Spleen (tissue), 7 donors: Measurements from ENCODE around the gene SIMC1.
"Not testable (repeated sequence)": the region's sequence is repeated elsewhere in the genome, so short reads cannot be mapped to it uniquely, and the experiment has no call there.

Experiments used
- POLR2A ChIP-seq, 3 donors: fragments of 450-650 bp; IDR thresholded peaks; one replicate each; pipeline ENCODE4 v1.5.1; 2017; ENCODE audit warnings: antibody characterized with exemption in 3 of 3, mild to moderate bottlenecking in 1 of 3
- POLR2AphosphoS5 ChIP-seq, 3 donors: sonication (generic); formaldehyde crosslinking; IDR thresholded peaks; one replicate each; pipeline ENCODE4 v1.5.1; 2017; ENCODE audit warnings: antibody characterized with exemption in 3 of 3
- TF ChIP-seq, protein P1 (sequence below), 11 experiments: fragments of 200-600 bp in 7 of 11; fragments of 450-650 bp in 4 of 11; sonication (generic) in 4 of 11; IDR thresholded peaks in 8 of 11; conservative IDR thresholded peaks in 3 of 11; 1 replicate in 7 of 11; 2 replicates in 4 of 11; pipeline versions ENCODE4 v1.4.0 to v1.8.0; 2016 to 2021; ENCODE audit warnings: antibody characterized with exemption in 11 of 11, inconsistent platforms in 4 of 11, mild to moderate bottlenecking in 1 of 11
- donor health status: DM: no; HTN: no; CAD: no; lungs with moderate emphysema.
- donor health status: DM: no; HTN: no; CAD: no.
- donor health status: DM: no; HTN: no; CAD: no.

DNA sequence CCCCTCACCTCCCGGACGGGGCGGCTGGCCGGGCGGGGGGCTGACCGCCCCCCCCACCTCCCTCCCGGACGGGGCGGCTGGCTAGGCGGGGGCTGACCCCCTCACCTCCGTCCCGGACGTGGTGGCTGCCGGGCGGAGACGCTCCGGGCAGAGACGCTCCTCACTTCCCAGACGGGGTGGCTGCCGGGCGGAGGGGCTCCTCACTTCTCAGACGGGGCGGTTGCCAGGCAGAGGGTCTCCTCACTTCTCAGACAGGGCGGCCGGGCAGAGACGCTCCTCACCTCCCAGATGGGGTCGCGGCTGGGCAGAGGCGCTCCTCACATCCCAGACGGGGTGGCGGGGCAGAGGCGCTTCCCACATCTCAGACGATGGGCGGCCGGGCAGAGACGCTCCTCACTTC, 13.9 kb downstream of the SIMC1 start:
- TF ChIP-seq POLR2AphosphoS5, POLR2A (IDR thresholded peaks at IDR 0.05): not testable (repeated sequence)
- TF ChIP-seq, protein P1, sequence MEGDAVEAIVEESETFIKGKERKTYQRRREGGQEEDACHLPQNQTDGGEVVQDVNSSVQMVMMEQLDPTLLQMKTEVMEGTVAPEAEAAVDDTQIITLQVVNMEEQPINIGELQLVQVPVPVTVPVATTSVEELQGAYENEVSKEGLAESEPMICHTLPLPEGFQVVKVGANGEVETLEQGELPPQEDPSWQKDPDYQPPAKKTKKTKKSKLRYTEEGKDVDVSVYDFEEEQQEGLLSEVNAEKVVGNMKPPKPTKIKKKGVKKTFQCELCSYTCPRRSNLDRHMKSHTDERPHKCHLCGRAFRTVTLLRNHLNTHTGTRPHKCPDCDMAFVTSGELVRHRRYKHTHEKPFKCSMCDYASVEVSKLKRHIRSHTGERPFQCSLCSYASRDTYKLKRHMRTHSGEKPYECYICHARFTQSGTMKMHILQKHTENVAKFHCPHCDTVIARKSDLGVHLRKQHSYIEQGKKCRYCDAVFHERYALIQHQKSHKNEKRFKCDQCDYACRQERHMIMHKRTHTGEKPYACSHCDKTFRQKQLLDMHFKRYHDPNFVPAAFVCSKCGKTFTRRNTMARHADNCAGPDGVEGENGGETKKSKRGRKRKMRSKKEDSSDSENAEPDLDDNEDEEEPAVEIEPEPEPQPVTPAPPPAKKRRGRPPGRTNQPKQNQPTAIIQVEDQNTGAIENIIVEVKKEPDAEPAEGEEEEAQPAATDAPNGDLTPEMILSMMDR (IDR thresholded peaks at IDR 0.05 in 8 of 11, conservative IDR thresholded peaks at IDR 0.05 in 3 of 11): not testable (repeated sequence)
